Activated CD4-positive, alpha-beta T cell treated with anti-CD3 and anti-CD28 coated beads, Interleukin-2, amount 10 ng/mL, durations not matched to agents 24 days and 14 days (primary cell): ENCODE results near the gene SHKBP1. TPM values are rescaled to one million over a fixed set of nuclear protein-coding genes. Genes with fewer than 3 reads are reported as not detected.

ENCODE experiments used
- DNase-seq: peaks from one replicate; pipeline ENCODE4 v3.0.0; 2022
- H3K27ac Mint-ChIP-seq: one replicate; pipeline ENCODE4 v1.8.0; 2022; ENCODE audit warnings: mild to moderate bottlenecking, mixed read lengths
- H3K27me3 Mint-ChIP-seq: one replicate; pipeline ENCODE4 v1.8.0; 2022; ENCODE audit warnings: mixed read lengths
- H3K36me3 Mint-ChIP-seq: one replicate; pipeline ENCODE4 v1.8.0; 2022; ENCODE audit warnings: low read depth, mild to moderate bottlenecking, mixed read lengths
- H3K4me1 Mint-ChIP-seq: one replicate; pipeline ENCODE4 v1.8.0; 2021; ENCODE audit warnings: mixed read lengths
- H3K4me3 Mint-ChIP-seq: one replicate; pipeline ENCODE4 v1.8.0; 2022; ENCODE audit warnings: mild to moderate bottlenecking, moderate library complexity, mixed read lengths
- H3K9me3 Mint-ChIP-seq: one replicate; pipeline ENCODE4 v1.8.0; 2021; ENCODE audit warnings: mixed read lengths
- intact Hi-C: fragments of 100-400 bp; cut with micrococcal nuclease; formaldehyde crosslinking; loops from one replicate; pipeline ENCODE4 v1.15.1; 2023
- total RNA-seq: library from RNA; stranded (reverse); gene quantifications from 2 replicates; pipeline ENCODE4 v1.2.3, GENCODE V29; 2022

SHKBP1 gene
- total RNA-seq, 1 donor from 2014 or later = 113 TPM

- Mint-ChIP-seq H3K36me3 (peaks cover 22% of the 10 kb centered on the region), H3K27me3 (no peaks in the 10 kb centered on the region), H3K4me1 (peaks cover 39% of the 10 kb centered on the region), H3K9me3 (no peaks in the 10 kb centered on the region), H3K27ac (peak overlapping the region; percentile 98), H3K4me3 (peak overlapping the region; percentile 92)
- intact Hi-C loops = loop anchor here (1.0 to 10.0 kb wide), 7 partner anchors 9 to 783 kb away; partner anchors contain the start of genes AKT2, BCKDHA, COQ8B and EXOSC5
- DNase-seq = peak; percentile 96
Observed at GRCh38 chr19:40613690-40614621, 37.3 kb downstream of the SHKBP1 start.

GRCh38 chr19:40614622-40615411 lies 38.1 kb downstream of the SHKBP1 start:
- H3K36me3 Mint-ChIP-seq = peaks cover 30% of the 10 kb centered on the region

GRCh38 chr19:40616178-40616577 lies 39.5 kb downstream of the SHKBP1 start:
- H3K9me3 Mint-ChIP-seq = no peaks in the 10 kb centered on the region
- DNase-seq = no peak
- H3K4me3 Mint-ChIP-seq = no peak overlapping the region
- peak overlapping the region; percentile 98 for H3K27ac Mint-ChIP-seq
- peaks cover 30% of the 10 kb centered on the region for H3K4me1 Mint-ChIP-seq
- H3K36me3 Mint-ChIP-seq = peaks cover 32% of the 10 kb centered on the region
- intact Hi-C loops = loop anchor here (10.0 kb wide), 2 partner anchors 99 to 331 kb away; partner anchors contain the start of genes AKT2, COQ8B and ITPKC
- no peaks in the 10 kb centered on the region for H3K27me3 Mint-ChIP-seq

More at GRCh38 chr19:40614622-40615411, 38.1 kb downstream of the SHKBP1 start:
- no peaks in the 10 kb centered on the region for H3K27me3 Mint-ChIP-seq
- H3K9me3 Mint-ChIP-seq = no peaks in the 10 kb centered on the region
- DNase-seq = peak; percentile 95
- intact Hi-C loops = loop anchor here (1.0 to 10.0 kb wide), 6 partner anchors 48 to 782 kb away; partner anchors contain the start of genes ACTMAP, AKT2, BCKDHA and COQ8B
- peaks cover 40% of the 10 kb centered on the region for H3K4me1 Mint-ChIP-seq
- peak overlapping the region; percentile 98 for H3K27ac Mint-ChIP-seq
- H3K4me3 Mint-ChIP-seq = peak overlapping the region; percentile 92

- no peaks in the 10 kb centered on the region for H3K27me3 Mint-ChIP-seq
- H3K27ac Mint-ChIP-seq = no peak overlapping the region
- DNase-seq = no peak
- intact Hi-C loops = loop anchor here (10.0 kb wide), 2 partner anchors 98 to 332 kb away; partner anchors contain the start of genes AKT2, COQ8B and ITPKC
- H3K4me3 Mint-ChIP-seq = no peak overlapping the region
- H3K9me3 Mint-ChIP-seq = no peaks in the 10 kb centered on the region
- peaks cover 30% of the 10 kb centered on the region for H3K4me1 Mint-ChIP-seq
- H3K36me3 Mint-ChIP-seq = peaks cover 39% of the 10 kb centered on the region
Observed at GRCh38 chr19:40616941-40617340, 40.3 kb downstream of the SHKBP1 start.

- H3K36me3 Mint-ChIP-seq = peaks cover 47% of the 10 kb centered on the region
- intact Hi-C loops = loop anchor here (10.0 kb wide), 2 partner anchors 97 to 333 kb away; partner anchors contain the start of genes AKT2, COQ8B and ITPKC
- H3K4me3 Mint-ChIP-seq = no peak overlapping the region
- H3K4me1 Mint-ChIP-seq = peaks cover 32% of the 10 kb centered on the region
- H3K9me3 Mint-ChIP-seq = no peaks in the 10 kb centered on the region
- H3K27ac Mint-ChIP-seq = peak overlapping the region; percentile 60
- no peak for DNase-seq
- no peaks in the 10 kb centered on the region for H3K27me3 Mint-ChIP-seq
Observed at GRCh38 chr19:40617961-40618360, 41.3 kb downstream of the SHKBP1 start.

GRCh38 chr19:40619333-40620160 lies 42.9 kb downstream of the SHKBP1 start:
- H3K27me3 Mint-ChIP-seq = no peaks in the 10 kb centered on the region
- intact Hi-C loops = loop anchor here (10.0 kb wide), 2 partner anchors 95 to 335 kb away; partner anchors contain the start of genes AKT2, COQ8B and ITPKC
- H3K4me3 Mint-ChIP-seq = peak overlapping the region; percentile 13
- no peak for DNase-seq
- peaks cover 56% of the 10 kb centered on the region for H3K36me3 Mint-ChIP-seq
- peak overlapping the region; percentile 66 for H3K27ac Mint-ChIP-seq
- no peaks in the 10 kb centered on the region for H3K9me3 Mint-ChIP-seq
- peaks cover 34% of the 10 kb centered on the region for H3K4me1 Mint-ChIP-seq

- H3K4me3 Mint-ChIP-seq = no peak overlapping the region
- H3K27me3 Mint-ChIP-seq = no peaks in the 10 kb centered on the region
- H3K27ac Mint-ChIP-seq = peak overlapping the region; percentile 66
- no peaks in the 10 kb centered on the region for H3K9me3 Mint-ChIP-seq
- H3K36me3 Mint-ChIP-seq = peaks cover 55% of the 10 kb centered on the region
- DNase-seq = no peak
- H3K4me1 Mint-ChIP-seq = peaks cover 32% of the 10 kb centered on the region
- intact Hi-C loops = no loop called here
Observed at GRCh38 chr19:40620161-40620485, 43.5 kb downstream of the SHKBP1 start.

- Mint-ChIP-seq H3K27ac (peak overlapping the region; percentile 41), H3K4me3 (no peak overlapping the region), H3K36me3 (peaks cover 59% of the 10 kb centered on the region), H3K27me3 (no peaks in the 10 kb centered on the region), H3K9me3 (no peaks in the 10 kb centered on the region), H3K4me1 (peaks cover 34% of the 10 kb centered on the region)
- DNase-seq = no peak
- intact Hi-C loops = no loop called here
Observed at GRCh38 chr19:40621283-40621682, 44.6 kb downstream of the SHKBP1 start.

- H3K36me3 Mint-ChIP-seq = peaks cover 61% of the 10 kb centered on the region
- no peak overlapping the region for H3K4me3 Mint-ChIP-seq
- no peak for DNase-seq
- intact Hi-C loops = no loop called here
- no peaks in the 10 kb centered on the region for H3K9me3 Mint-ChIP-seq
- no peaks in the 10 kb centered on the region for H3K27me3 Mint-ChIP-seq
- peaks cover 33% of the 10 kb centered on the region for H3K4me1 Mint-ChIP-seq
- peak overlapping the region; percentile 54 for H3K27ac Mint-ChIP-seq
Observed at GRCh38 chr19:40621966-40622772, 45.5 kb downstream of the SHKBP1 start.

GRCh38 chr19:40622773-40623075 lies 46.1 kb downstream of the SHKBP1 start:
- peaks cover 33% of the 10 kb centered on the region for H3K4me1 Mint-ChIP-seq
- H3K27ac Mint-ChIP-seq = peak overlapping the region; percentile 51
- no peak overlapping the region for H3K4me3 Mint-ChIP-seq
- H3K27me3 Mint-ChIP-seq = no peaks in the 10 kb centered on the region
- peaks cover 63% of the 10 kb centered on the region for H3K36me3 Mint-ChIP-seq
- intact Hi-C loops = no loop called here
- DNase-seq = no peak
- H3K9me3 Mint-ChIP-seq = no peaks in the 10 kb centered on the region

- Mint-ChIP-seq H3K9me3 (no peaks in the 10 kb centered on the region), H3K4me1 (peaks cover 30% of the 10 kb centered on the region), H3K27ac (peak overlapping the region; percentile 60), H3K36me3 (peaks cover 57% of the 10 kb centered on the region), H3K4me3 (no peak overlapping the region), H3K27me3 (no peaks in the 10 kb centered on the region)
- intact Hi-C loops = no loop called here
- DNase-seq = no peak
Observed at GRCh38 chr19:40623403-40624251, 47.0 kb downstream of the SHKBP1 start.
